Effector memory CD4-positive, alpha-beta T cell (primary cell): ENCODE results near the gene ANXA2R.
"Not testable (repeated sequence)": the region's sequence is repeated elsewhere in the genome, so short reads cannot be mapped to it uniquely, and the experiment has no call there.

Source experiments
- DNase-seq, 3 donors: peaks; one replicate each; pipeline ENCODE4 v3.0.0-alpha.2; 2020
- H3K27ac ChIP-seq: 2 replicates; pipeline ENCODE4 v1.7.0; 2013; ENCODE audit warnings: mild to moderate bottlenecking, low read length, moderate library complexity; ENCODE audit not compliant: insufficient read depth, poor library complexity, severe bottlenecking
- H3K27me3 ChIP-seq: replicated peaks from 2 replicates; pipeline ENCODE4 v1.7.0; 2013; ENCODE audit warnings: mild to moderate bottlenecking, low read length; ENCODE audit not compliant: insufficient read depth, control insufficient read depth, poor library complexity, severe bottlenecking
- H3K36me3 ChIP-seq: 2 replicates; pipeline ENCODE4 v1.7.0; 2013; ENCODE audit warnings: mild to moderate bottlenecking, low read length, moderate library complexity; ENCODE audit not compliant: control insufficient read depth, insufficient read depth
- H3K4me1 ChIP-seq: 2 replicates; pipeline ENCODE4 v1.7.0; 2013; ENCODE audit warnings: low read length, mild to moderate bottlenecking; ENCODE audit not compliant: control insufficient read depth, insufficient read depth, poor library complexity, severe bottlenecking
- H3K4me3 ChIP-seq: 2 replicates; pipeline ENCODE4 v1.7.0; 2013; ENCODE audit warnings: low read length, low read depth, mild to moderate bottlenecking; ENCODE audit not compliant: insufficient read depth, poor library complexity, severe bottlenecking
- H3K9me3 ChIP-seq: 2 replicates; pipeline ENCODE4 v1.7.0; 2013; ENCODE audit warnings: mild to moderate bottlenecking, low read length, moderate library complexity; ENCODE audit not compliant: control insufficient read depth

Gene ANXA2R

DNA sequence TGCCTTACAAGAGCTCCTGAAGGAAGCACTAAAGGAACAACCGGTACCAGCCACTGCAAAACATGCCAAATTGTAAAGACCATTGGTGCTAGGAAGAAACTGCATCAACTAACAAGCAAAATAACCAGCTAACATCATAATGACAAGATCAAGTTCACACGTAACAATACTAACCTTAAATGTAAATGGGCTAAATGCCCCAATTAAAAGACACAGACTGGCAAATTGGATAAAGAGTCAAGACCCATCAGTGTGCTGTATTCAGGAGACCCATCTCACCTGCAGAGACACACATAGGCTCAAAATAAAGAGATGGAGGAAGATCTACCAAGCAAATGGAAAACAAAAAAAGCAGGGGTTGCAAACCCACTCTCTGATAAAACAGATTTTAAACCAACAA, 15.0 kb upstream of the ANXA2R start:
- not testable (repeated sequence) for H3K27me3 ChIP-seq, DNase-seq, H3K27ac ChIP-seq, H3K36me3 ChIP-seq, H3K4me1 ChIP-seq, H3K4me3 ChIP-seq, H3K9me3 ChIP-seq

DNA sequence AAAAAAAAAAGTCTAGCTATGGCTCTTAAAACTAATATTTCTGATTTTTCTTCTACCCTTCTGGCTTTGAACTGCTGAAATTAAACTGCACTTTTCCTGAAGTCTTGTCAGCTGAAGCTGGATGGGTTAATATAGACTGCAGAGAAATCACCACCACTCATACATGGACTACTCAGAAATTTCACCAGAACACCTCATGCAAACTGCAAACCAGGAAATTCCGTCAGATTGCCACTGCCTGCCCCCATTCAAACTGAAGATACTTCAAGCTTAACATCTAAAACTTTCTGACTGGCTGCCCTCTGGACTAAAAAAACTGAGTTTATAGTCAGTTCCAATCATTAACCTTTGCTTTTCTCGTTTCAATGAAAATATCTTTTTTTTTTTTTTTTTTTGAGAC, 11.6 kb upstream of the ANXA2R start:
- no peaks in the 10 kb centered on the region for H3K9me3 ChIP-seq
- H3K4me3 ChIP-seq = no peak overlapping the region
- no peaks in the 10 kb centered on the region for H3K4me1 ChIP-seq
- H3K27me3 ChIP-seq = no peaks in the 10 kb centered on the region
- H3K27ac ChIP-seq = no peak overlapping the region
- DNase-seq = no peak
- no peaks in the 10 kb centered on the region for H3K36me3 ChIP-seq

DNA sequence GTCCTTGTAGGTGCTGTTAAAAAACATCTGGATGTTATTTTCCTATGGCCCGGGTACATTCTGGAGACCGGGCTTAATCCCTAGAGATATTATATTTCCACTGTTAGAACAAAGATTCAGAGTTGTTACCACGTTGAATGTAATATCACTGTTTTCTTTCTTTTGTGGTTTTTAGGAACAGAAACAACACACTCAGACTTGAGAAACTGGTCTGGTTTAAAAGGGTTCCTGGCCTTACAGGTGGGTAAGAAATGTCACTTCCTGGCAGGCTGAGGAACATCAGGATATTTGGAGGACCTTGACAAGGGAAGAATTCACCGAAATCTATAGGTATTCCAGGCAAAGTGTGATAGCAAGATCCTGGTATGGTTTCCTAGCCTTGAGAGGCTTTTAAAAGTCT, 10.3 kb upstream of the ANXA2R start:
- Histone ChIP-seq H3K27me3 (no peaks in the 10 kb centered on the region), H3K9me3 (no peaks in the 10 kb centered on the region), H3K4me1 (no peaks in the 10 kb centered on the region), H3K4me3 (no peak overlapping the region), H3K27ac (no peak overlapping the region), H3K36me3 (no peaks in the 10 kb centered on the region)
- DNase-seq = no peak

DNA sequence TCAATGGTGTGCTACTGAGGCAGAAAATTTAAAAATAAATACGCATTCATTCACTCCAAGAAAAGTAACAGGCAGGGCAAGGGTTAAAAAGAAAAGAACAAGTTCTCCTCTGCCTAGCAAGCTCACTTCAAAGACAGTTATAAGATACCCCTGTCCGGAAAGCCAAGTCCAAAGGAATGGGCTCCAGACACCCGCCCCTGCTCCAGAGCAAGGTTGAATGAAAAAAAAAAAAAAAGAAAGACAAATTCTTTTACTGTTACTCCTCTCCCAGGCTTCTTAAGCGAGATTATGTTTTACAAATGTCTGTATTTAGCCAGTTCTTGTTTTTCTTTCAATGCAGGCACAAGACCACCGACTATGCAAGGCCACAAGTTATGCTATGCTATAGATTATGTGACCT, 9.1 kb upstream of the ANXA2R start:
- no peak for DNase-seq
- H3K9me3 ChIP-seq = no peaks in the 10 kb centered on the region

DNA sequence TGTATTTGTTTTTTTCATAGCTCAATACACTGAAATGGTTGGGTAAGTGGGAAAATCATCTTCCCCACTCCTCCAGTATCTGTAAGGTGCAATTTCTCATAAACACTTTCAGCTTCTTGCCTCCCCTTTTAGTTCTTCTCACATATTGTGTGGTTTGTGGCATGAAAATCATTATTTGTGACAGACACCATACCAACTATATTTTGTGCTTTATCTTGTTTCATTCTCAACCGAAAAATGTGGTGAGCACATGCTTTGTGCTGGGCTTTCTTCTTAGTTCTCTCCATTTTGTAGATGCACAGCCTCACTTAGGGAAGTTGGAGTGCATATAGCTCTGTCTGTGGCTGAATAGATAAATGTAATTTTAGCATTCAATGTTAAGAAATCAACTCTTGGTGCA, 6.4 kb upstream of the ANXA2R start:
- DNase-seq = no peak
- no peaks in the 10 kb centered on the region for H3K9me3 ChIP-seq
- H3K4me3 ChIP-seq = no peak overlapping the region
- no peaks in the 10 kb centered on the region for H3K36me3 ChIP-seq
- no peak overlapping the region for H3K27ac ChIP-seq
- H3K27me3 ChIP-seq = no peaks in the 10 kb centered on the region
- peaks cover 10% of the 10 kb centered on the region for H3K4me1 ChIP-seq

More for the DNA sequence above, 9.1 kb upstream of the ANXA2R start:
- no peaks in the 10 kb centered on the region for H3K27me3 ChIP-seq
- no peaks in the 10 kb centered on the region for H3K36me3 ChIP-seq
- H3K27ac ChIP-seq = no peak overlapping the region
- H3K4me1 ChIP-seq = no peaks in the 10 kb centered on the region
- no peak overlapping the region for H3K4me3 ChIP-seq

DNA sequence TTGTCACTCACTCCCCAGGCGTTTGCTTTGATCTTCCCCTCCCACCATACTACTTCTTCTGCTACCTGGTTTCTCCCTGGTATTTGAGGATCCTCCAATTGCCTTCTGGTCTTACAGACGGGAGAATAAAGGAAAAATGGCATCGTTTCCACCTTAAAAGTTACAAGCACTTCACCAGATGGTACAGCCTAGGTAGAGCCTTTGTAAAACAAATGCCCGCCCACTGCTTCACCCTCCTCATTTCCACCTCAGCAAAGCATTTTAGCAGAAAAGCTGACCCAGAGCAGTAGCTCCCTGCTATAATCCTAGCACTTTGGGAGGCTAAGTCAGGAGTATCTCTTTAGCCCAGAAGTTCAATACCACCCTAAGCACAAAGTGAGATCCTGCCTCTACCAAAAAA, 5.1 kb upstream of the ANXA2R start:
- no peaks in the 10 kb centered on the region for H3K36me3 ChIP-seq
- H3K27me3 ChIP-seq = no peaks in the 10 kb centered on the region
- H3K4me1 ChIP-seq = peaks cover 10% of the 10 kb centered on the region
- H3K4me3 ChIP-seq = no peak overlapping the region
- H3K27ac ChIP-seq = no peak overlapping the region
- H3K9me3 ChIP-seq = no peaks in the 10 kb centered on the region
- DNase-seq = no peak

DNA sequence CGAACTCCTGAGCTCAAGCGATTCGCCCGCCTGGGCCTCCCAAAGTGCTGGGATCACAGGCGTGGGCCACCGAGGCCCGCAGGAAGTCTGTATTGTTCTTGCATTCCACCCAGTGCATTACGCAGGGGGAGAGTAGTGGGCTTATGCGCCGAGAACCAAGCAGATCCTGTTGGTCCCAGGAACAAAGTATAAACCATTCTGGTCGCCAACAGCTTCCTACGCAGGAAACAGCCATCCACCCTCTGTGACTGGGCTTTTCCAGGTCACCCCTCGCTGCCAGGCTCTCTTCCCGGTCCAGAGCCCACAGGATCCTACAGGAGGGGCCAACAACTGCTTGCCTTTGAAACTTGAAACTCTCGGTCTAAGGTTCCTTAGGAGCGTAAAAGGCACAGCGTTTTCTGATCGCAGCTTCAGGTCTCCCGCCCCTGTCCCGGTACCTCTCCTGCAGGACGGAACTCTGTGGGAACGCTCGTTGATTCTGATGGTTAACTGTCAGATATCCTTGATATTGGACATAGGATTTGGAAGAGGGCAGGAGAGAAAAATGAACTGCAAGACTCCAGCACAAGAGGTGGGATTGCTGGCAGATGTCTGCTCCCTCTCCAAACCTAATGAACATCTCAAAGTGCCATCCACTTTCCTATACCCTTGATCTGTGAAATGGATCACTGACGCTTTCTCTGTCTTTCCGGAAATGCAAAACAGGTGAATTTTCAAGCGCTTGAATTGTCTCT, 4.2 kb upstream of the ANXA2R start:
- H3K27ac ChIP-seq = no peak overlapping the region
- no peak for DNase-seq
- peaks cover 10% of the 10 kb centered on the region for H3K4me1 ChIP-seq

DNA sequence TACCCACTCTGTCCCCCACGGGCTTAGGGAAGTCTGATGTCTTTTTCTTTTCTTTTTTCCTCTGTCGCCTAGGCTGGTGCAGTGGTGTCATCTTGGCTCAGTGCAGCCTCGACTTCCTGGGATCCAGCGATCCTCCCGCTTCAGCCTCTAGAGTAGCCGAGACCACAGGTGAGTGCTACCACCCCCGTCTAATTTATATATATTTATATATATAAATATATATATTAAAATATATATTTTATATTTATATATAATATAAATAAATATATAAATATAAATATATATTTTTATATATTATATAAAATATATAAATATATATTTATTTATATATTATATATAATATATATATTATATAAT, 3.3 kb upstream of the ANXA2R start:
- DNase-seq = no peak
- Histone ChIP-seq H3K36me3 (no peaks in the 10 kb centered on the region), H3K4me1 (peaks cover 10% of the 10 kb centered on the region), H3K4me3 (peak overlapping the region; percentile 71), H3K9me3 (no peaks in the 10 kb centered on the region), H3K27ac (peak overlapping the region; percentile 97), H3K27me3 (no peaks in the 10 kb centered on the region)

More for the DNA sequence above, 4.2 kb upstream of the ANXA2R start:
- Histone ChIP-seq H3K27me3 (no peaks in the 10 kb centered on the region), H3K9me3 (no peaks in the 10 kb centered on the region), H3K36me3 (no peaks in the 10 kb centered on the region), H3K4me3 (no peak overlapping the region)

DNA sequence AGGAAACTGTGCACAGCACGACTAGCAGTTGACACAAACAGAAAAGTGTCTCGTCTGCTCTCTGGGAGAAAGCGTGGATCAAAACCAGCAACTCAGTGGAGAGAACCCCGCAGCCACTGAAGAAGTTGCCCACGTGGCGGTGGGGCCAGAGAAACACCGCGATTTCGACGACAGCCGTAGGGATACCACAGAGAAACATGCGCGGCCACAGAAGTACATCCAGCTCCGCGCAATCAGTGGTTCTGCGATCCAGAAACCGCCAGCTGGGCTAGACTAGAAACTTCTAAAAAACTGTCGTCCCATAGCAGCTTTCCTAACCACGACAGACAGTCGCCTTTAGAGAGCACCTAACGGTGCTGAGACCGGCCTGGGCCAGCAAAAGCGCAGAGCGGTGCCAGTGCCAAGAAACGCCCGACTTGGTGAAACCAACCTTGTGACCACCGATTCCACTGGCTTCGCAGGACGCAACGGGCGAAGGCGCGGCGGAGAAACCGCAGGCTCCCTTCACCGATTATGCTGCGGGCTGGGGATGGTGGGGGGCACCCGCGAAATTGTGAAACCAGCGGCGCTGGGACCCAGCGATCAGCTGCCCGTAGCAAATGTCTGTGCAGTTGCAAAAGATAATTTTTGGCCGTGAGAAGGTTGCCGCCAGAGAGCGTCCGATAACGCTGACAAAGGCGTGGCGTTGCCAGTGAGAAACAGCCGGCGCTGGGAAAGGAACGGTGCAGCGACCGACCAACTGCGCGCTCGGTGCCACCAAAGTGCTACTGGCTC, 2.7 kb upstream of the ANXA2R start:
- Histone ChIP-seq H3K4me1 (peaks cover 10% of the 10 kb centered on the region), H3K27ac (peak overlapping the region; percentile 97), H3K36me3 (no peaks in the 10 kb centered on the region), H3K27me3 (no peaks in the 10 kb centered on the region), H3K9me3 (no peaks in the 10 kb centered on the region), H3K4me3 (peak overlapping the region; percentile 71)
- DNase-seq = peak; percentile 46 to 55 (median 51)

DNA sequence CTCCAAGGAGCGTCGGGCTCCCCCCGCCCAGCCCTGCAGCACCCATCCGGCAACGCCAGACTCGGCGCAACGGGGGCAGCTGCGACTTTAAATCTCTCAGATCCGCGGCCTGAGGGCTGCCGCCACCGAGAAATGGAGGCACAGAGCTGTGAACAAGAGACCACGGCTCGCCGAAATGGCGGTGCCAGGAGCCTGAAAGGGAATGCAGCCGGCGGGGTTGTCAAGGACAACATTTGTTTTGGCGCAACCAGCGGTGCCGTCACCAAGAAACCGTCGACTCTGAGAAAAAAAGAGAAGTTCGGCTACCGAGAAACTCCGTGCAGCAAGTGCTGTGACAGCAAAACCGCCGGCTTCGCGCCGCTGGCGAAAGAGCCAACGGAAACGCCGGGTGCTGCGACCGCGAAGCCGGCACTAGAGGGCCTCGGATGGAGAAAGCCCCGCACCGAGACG, 2.1 kb upstream of the ANXA2R start:
- peak; percentile 77 to 79 (median 78) for DNase-seq
- H3K4me1 ChIP-seq = peaks cover 12% of the 10 kb centered on the region
- H3K27me3 ChIP-seq = no peaks in the 10 kb centered on the region
- peak overlapping the region; percentile 97 for H3K27ac ChIP-seq
- no peaks in the 10 kb centered on the region for H3K36me3 ChIP-seq
- H3K4me3 ChIP-seq = peak overlapping the region; percentile 71
- H3K9me3 ChIP-seq = no peaks in the 10 kb centered on the region
